HG03103 (cell line): ENCODE measurements around the gene CCDC6.
"Not testable (repeated sequence)": the region's sequence is repeated elsewhere in the genome, so short reads cannot be mapped to it uniquely, and the experiment has no call there.

Experiments
- ATAC-seq: cut with Tn5 transposase; IDR thresholded peaks from one replicate; pipeline ENCODE4 v1.9.1; 2021; ENCODE audit warnings: low read depth; ENCODE audit not compliant: unreplicated experiment

Gene CCDC6

DNA sequence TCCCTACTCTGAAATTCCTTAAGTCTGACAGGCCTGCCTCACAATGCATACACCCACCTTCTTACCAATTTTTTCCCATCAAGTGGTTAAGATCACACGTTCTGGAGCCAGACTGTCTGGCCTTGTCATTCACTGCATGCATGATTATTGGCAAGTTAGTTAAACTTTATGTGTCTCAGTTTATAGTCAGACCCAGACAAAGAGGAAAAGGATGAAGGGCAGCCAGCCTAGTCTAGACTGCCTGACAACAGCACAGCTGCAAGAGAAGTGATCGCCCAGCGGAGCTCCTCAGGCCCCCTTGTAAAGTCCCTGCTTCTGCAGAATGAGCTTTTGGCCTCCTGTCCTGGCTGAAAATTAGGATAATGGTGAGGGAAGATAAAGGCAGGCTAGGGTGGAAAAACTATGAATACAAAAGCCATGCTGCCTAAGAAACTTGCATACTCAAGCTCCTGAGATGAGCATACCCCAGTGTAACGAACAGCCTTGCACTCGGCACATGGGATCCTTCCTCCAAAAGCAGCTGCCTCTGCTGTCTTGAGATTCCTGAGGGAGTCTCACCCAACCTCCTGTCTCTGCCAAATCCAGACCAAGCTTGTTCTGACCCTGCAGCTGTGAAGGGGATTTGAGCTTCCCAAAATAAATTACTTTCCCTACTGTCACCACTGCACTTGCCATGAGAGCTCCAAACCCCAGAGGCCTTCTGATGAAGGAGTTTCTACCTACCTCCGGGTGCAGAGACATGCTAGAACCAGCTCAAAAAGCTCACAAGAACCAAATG is 126.4 kb downstream of the CCDC6 start:
- no peak for ATAC-seq

GRCh38 chr10:59774451-59774850 is 131.9 kb downstream of the CCDC6 start:
- no peak for ATAC-seq

DNA sequence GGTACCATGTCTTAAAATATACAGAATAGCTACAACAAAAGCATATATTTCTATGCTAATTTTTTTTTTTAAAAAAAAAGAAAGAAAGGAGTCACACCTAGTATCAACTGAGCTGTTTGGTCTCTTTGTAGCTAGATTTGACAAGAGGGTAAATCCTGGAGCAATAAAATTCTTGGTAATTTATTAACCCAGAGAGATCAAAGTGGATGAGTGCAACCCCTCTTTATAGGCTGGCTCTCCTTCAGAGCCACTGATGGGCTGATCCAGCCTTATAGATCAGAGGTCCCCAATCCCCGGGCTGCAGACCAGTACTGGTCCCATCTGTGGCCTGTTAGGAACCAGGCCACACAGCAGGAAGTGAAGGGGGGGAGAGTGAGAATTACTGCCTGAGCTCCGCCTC is 133.3 kb downstream of the CCDC6 start:
- ATAC-seq = no peak

- no peak for ATAC-seq
Observed at GRCh38 chr10:59771162-59771807, 135.1 kb downstream of the CCDC6 start.

GRCh38 chr10:59770689-59771088 is 135.7 kb downstream of the CCDC6 start:
- no peak for ATAC-seq

- no peak for ATAC-seq
Observed at GRCh38 chr10:59762505-59762904, 143.9 kb downstream of the CCDC6 start.

DNA sequence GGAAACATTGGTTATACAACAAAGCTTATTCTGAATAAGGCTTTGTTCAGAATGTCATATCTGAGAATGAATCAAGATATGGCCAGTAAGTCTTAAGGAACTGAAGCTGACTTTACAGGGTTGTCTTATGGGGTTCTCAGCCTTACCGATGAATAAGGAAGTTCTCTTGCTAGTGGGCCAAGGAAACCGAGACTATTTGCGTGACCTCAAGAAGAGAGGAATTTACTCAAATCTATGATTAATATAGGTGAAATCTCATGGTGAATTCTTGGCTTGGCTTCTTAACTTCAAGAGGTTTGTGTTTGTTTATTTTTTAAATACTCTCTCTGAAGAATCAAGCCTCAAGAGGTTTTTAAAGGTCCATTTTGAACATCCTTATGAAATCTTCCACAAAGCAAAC is 148.4 kb downstream of the CCDC6 start:
- no peak for ATAC-seq

GRCh38 chr10:59754951-59755350 is 151.4 kb downstream of the CCDC6 start:
- ATAC-seq = no peak

DNA sequence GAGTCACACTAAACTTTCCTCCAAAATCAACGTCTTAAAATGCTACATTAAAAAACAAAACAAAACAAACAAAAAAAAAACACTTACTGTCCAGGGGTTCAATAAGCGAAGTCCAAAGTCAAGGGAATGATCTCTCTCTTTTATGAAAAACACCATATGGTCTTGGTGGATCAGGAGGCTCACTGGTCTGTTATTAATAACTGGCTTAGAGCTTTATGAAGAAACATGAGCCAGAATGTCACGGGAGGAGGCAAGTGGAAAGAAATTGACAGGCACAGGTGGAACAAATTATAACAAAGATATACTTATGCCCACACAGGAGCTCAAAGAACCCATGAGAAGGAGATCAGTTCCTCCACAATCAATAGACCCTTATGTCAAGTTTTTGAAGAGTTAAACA is 153.1 kb downstream of the CCDC6 start, which contains the start of gene MRLN:
TSS of gene MRLN (minus strand) at position 189 of the 400 bp plus-strand sequence.
- no peak for ATAC-seq

GRCh38 chr10:59752278-59752940 is 153.9 kb downstream of the CCDC6 start:
- no peak for ATAC-seq

GRCh38 chr10:59750155-59750945 is 156.0 kb downstream of the CCDC6 start:
- ATAC-seq = no peak

DNA sequence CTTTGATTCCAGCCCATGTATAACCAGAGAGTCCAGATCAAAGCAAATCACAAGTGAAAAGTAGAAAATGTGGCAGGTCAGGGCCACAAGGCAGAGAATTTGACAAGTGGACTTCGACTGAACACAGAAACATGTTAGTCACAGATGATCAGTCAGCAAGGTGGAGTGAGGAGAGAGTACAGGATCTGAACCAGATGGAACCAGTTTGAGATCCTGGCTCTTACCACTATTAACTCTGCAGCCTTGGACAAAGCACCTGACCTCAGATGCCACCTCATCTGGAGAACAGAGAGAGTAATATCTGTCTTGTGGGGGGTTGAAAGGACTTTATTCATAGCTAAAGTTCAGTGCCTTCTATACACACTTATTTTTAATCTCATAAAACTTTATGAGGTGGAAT is 157.5 kb downstream of the CCDC6 start:
- peak; percentile 74 for ATAC-seq

- no peak for ATAC-seq
Observed at GRCh38 chr10:59745163-59745650, 161.1 kb downstream of the CCDC6 start.

DNA sequence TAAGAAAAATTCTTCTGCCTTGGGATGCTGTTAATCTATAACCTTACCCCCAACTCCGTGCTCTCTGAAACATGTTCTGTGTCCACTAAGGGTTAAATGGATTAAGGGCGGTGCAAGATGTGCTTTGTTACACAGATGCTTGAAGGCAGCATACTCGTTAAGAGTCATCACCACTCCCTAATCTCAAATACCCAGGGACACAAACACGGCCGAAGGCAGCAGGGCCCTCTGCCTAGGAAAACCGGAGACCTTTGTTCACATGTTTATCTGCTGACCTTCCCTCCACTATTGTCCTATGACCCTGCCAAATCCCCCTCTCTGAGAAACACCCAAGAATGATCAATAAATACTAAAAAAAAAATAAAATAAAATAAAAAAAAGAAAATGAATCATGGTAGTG is 161.6 kb downstream of the CCDC6 start:
- not testable (repeated sequence) for ATAC-seq

DNA sequence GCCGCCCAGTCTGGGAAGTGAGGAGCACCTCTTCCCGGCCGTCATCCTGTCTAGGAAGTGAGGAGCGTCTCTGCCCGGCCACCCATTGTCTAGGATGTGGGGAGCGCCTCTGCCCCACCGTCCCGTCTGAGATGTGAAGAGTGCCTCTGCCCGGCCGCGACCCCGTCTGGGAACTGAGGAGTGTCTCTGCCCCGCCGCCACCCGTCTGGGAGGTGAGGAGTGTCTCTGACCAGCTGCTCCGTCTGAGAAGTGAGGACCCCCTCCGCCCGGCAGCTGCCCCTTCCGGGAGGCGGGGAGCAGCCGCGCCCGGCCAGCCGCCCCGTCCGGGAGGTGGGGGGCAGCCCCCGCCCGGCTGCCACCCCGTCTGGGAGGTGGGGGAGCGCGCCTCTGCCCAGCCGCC is 162.2 kb downstream of the CCDC6 start:
- ATAC-seq = not testable (repeated sequence)

- no peak for ATAC-seq
Observed at GRCh38 chr10:59741583-59741982, 164.8 kb downstream of the CCDC6 start.

DNA sequence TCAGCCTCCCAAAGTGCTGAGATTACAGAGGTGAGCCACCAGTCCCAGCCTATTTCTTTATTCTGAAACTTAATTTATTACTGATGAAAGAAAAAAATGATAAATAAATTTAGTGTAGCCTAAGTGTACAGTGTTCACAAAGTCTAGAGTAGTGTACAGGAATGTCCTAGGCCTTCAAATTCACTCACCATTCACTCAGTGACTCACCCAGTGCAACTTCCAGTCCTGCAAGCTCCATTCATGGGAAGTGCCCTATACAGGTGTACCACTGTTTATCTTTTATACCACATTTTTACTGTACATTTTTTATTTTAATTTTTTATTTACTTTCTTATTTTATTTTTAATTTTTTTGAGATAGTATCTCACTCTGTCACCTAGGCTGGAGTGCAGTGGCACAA is 165.3 kb downstream of the CCDC6 start:
- ATAC-seq = no peak
